C4-2B (cell line): ENCODE results near the gene HCAR2.
"Not testable (repeated sequence)": the region's sequence is repeated elsewhere in the genome, so short reads cannot be mapped to it uniquely, and the experiment has no call there.

Experiments used
- ZFX ChIP-seq: fragments of 450-650 bp; IDR thresholded peaks from 2 replicates; pipeline ENCODE4 v1.6.1; 2017
- TF ChIP-seq, protein P1 (sequence below): fragments of 450-650 bp; conservative IDR thresholded peaks from 2 replicates; pipeline ENCODE4 v1.5.1; 2017; ENCODE audit warnings: mild to moderate bottlenecking

DNA sequence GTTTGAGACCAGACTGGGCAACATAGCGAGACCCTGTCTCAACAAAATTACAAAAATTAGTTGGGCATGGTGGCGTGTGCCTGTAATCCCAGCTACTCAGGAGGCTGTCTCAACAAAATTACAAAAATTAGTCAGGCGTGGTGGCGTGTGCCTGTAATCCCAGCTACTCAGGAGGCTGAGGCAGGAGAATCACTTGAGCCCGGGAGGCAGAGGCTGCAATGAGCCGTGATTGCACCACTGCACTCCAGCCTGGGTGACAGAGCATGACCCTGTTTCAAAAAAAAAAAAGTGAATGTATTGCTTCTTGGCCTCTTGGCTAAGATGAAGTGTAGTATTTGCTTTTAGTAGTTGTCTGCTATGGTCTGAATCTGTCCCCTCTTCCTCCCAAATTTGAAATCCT lies 22.2 kb downstream of the HCAR2 start:
- TF ChIP-seq, protein P1, sequence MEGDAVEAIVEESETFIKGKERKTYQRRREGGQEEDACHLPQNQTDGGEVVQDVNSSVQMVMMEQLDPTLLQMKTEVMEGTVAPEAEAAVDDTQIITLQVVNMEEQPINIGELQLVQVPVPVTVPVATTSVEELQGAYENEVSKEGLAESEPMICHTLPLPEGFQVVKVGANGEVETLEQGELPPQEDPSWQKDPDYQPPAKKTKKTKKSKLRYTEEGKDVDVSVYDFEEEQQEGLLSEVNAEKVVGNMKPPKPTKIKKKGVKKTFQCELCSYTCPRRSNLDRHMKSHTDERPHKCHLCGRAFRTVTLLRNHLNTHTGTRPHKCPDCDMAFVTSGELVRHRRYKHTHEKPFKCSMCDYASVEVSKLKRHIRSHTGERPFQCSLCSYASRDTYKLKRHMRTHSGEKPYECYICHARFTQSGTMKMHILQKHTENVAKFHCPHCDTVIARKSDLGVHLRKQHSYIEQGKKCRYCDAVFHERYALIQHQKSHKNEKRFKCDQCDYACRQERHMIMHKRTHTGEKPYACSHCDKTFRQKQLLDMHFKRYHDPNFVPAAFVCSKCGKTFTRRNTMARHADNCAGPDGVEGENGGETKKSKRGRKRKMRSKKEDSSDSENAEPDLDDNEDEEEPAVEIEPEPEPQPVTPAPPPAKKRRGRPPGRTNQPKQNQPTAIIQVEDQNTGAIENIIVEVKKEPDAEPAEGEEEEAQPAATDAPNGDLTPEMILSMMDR, result not testable (repeated sequence)
- TF ChIP-seq ZFX, result not testable (repeated sequence)
